ENCODE results near the gene PYGO2. TPM values are rescaled to one million over a fixed set of nuclear protein-coding genes. Genes with fewer than 3 reads are reported as not detected.

PYGO2 gene
- total and polyA plus RNA-seq, 8 donors, result 26.6 to 42.9 (median 37.3) TPM

DNA sequence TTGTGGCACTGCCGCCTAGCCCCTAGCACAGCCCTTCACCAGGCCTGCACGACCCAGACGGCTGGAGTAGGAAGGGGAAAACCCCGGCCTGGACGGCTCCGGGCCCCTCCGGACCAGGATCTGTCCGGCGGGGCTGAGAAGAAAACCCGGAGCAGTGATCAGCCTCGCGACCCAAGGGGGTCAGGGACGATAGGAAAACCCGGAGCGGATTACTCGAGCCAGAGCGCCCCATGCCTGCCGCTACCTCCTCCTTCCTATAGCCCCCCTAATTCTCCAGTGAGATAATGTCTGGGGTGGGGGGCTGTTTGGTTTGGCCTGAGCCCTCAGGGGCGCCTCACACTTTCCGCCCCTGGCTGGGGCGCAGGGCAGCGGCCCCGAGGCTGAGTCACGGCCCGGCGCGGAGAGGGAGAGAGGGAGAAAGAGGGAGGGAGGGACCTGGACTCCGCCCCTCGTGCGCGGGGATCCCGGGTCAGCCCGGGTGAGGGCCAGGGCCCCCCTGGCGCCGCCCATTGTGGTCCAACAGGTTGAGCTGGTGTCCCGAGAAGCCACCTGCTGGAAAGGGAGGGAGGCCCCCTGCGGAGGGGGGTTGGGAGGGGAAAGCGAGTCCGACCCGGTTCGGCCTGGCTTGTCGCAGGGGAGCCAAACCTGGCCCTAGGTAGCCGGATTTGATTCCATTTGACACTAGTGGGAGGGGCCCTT lies 39.3 kb upstream of the PYGO2 start:
- intact Hi-C loops (cut with DNase I), result no loop called here

DNA sequence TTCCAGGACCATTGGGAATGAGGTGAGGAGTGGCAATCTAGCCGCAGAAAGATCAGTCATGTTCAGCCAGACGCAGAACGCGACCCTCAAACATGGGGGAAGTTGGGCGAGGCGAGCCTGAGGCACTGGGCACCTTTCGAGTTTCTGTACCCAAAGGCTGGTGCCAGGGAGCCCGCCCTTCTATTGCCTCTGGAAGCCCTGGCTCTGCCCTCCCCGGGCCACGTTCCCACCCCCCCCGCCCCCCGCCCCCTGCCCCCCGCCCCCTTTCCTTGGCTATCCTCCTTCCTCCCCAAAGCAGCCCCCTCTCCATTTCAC lies 38.8 kb upstream of the PYGO2 start:
- ATAC-seq, result no peak
- TF ChIP-seq, protein P1, sequence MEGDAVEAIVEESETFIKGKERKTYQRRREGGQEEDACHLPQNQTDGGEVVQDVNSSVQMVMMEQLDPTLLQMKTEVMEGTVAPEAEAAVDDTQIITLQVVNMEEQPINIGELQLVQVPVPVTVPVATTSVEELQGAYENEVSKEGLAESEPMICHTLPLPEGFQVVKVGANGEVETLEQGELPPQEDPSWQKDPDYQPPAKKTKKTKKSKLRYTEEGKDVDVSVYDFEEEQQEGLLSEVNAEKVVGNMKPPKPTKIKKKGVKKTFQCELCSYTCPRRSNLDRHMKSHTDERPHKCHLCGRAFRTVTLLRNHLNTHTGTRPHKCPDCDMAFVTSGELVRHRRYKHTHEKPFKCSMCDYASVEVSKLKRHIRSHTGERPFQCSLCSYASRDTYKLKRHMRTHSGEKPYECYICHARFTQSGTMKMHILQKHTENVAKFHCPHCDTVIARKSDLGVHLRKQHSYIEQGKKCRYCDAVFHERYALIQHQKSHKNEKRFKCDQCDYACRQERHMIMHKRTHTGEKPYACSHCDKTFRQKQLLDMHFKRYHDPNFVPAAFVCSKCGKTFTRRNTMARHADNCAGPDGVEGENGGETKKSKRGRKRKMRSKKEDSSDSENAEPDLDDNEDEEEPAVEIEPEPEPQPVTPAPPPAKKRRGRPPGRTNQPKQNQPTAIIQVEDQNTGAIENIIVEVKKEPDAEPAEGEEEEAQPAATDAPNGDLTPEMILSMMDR (IDR thresholded peaks at IDR 0.05), result no peak

More for the DNA sequence above, 39.3 kb upstream of the PYGO2 start:
- H3K36me3 ChIP-seq, result no peaks in the 10 kb centered on the region
- peak overlapping the region; percentile 91 to 96 for H3K4me3 ChIP-seq
- H3K4me1 ChIP-seq, result peaks cover 30 to 59% of the 10 kb centered on the region in 2 donors
- ATAC-seq (peak; percentile 64), DNase-seq (peak; percentile 92 to 99 (median 95))
- H3K9me3 ChIP-seq, result no peaks in the 10 kb centered on the region
- TF ChIP-seq, protein P1 (IDR thresholded peaks at IDR 0.05), result no peak
- peak overlapping the region; percentile 92 to 96 for H3K27ac ChIP-seq
- no peaks in the 10 kb centered on the region for H3K27me3 ChIP-seq

DNA sequence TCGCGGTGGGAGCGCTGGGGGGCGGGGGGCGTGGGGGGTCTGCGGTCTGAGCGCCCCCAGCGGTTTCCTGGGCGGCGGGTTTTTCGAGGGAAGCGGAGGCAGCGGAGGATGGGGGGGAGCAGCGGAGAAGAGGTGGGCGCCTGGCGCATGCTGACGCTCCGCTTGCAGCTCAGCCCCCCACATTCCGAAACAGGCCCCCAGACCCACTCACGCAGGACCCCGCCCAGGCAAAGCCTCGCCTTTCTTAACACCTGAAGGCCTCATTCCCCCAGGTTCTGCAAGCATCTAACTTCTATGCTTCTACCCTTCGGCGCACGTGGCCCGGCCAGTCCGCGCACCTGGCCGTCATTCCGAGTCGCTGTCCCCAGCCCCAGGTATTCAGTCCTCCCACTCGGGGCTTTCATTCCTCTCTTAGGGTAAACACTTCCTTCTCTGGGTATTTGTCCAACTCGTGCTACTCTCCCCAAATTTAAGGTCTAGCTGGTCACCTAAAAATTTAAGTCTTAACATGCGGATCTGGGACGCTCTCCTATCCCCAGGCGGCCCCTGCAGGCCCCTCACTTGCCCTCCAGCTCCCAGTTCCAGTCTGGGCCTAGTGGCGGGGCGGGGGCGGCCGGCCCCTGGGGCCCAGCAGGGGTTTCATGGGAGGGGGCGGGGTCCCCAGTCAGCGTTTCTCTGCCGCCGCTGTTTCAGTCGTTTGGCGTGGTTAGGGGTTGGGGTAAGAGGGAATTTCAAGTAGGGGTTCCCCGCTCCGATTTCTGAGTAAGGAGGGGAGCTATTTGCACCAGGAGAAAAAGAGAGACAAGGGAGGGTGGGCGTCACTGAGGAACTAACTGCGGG lies 38.2 kb upstream of the PYGO2 start:
- no peaks in the 10 kb centered on the region for H3K27me3 ChIP-seq
- H3K36me3 ChIP-seq, result no peaks in the 10 kb centered on the region
- peaks cover 21 to 55% of the 10 kb centered on the region in 2 donors for H3K4me1 ChIP-seq
- DNase-seq, result peak in 2 of 4 donors; percentile 46 to 54
- peak overlapping the region; percentile 92 to 96 for H3K27ac ChIP-seq
- no peak for ATAC-seq
- TF ChIP-seq, protein P1 (IDR thresholded peaks at IDR 0.05), result no peak
- H3K9me3 ChIP-seq, result no peaks in the 10 kb centered on the region
- intact Hi-C loops (cut with DNase I), result no loop called here
- peak overlapping the region; percentile 91 to 96 for H3K4me3 ChIP-seq

More for the DNA sequence above, 38.8 kb upstream of the PYGO2 start:
- peak in 1 of 4 donors; percentile 58 for DNase-seq
- Histone ChIP-seq H3K9me3 (no peaks in the 10 kb centered on the region), H3K36me3 (no peaks in the 10 kb centered on the region), H3K27ac (peak overlapping the region; percentile 92 to 96), H3K27me3 (no peaks in the 10 kb centered on the region), H3K4me1 (peaks cover 25 to 59% of the 10 kb centered on the region in 2 donors), H3K4me3 (peak overlapping the region; percentile 91 to 96)
- intact Hi-C loops (cut with DNase I), result no loop called here

DNA sequence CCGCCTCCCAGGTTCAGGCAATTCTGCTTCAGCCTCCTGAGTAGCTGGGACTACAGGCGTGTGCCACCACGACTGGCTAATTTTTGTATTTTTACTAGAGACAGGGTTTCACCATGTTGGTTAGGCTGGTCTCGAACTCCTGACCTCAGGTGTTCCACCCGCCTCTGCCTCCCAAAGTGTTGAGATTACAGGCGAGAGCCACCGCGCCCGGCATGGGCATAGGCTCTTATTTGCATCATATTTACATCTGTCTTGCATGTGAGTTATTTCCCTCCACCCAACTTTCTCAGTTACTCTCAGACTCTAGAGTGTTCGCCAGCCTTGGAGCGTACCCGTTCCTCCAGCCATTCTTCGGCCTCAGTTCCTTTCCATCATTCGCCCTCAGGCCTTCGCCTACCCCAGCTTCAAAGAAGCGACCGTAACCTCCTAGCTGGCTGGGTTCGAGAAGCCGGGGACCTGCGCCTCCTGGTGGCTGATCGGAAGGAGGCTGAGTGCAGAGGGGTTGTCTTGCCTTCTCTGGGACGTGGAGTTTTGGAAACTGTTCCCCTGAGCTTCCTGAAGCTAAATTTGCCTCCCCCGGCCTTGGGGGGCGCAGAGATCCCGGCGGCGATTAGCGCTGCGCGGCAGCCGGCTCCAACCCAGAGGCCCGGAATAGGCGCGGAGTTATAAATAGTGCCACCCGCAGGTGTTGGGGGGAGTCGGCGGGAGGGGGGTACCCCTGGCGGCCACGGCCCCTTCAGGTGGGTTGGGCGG lies 37.4 kb upstream of the PYGO2 start:
- H3K4me3 ChIP-seq, result peak overlapping the region; percentile 91 to 96
- intact Hi-C loops (cut with DNase I), result no loop called here
- H3K9me3 ChIP-seq, result no peaks in the 10 kb centered on the region
- TF ChIP-seq, protein P1 (IDR thresholded peaks at IDR 0.05), result peak; percentile 67 to 89
- ATAC-seq, result no peak
- peaks cover 15 to 47% of the 10 kb centered on the region in 2 donors for H3K4me1 ChIP-seq
- H3K27ac ChIP-seq, result peak overlapping the region in 1 of 2 donors; percentile 92
- H3K36me3 ChIP-seq, result no peaks in the 10 kb centered on the region
- peak; percentile 67 to 91 (median 78) for DNase-seq
- H3K27me3 ChIP-seq, result no peaks in the 10 kb centered on the region

All from left lung (tissue), 10 donors.